BE2C (cell line): ENCODE measurements around the gene AGAP2.
A peak's percentile ranks its signal among the peaks of the same experiment; 100 is the strongest.

Experiments used
- DNase-seq: peaks from one replicate; pipeline ENCODE4 v3.0.0-alpha.2; 2020
- H3K27me3 ChIP-seq: fragments of 250-450 bp; sonication (Bioruptor Pico); 2 replicates; pipeline ENCODE4 v1.5.1; 2020; ENCODE audit warnings: mild to moderate bottlenecking
- H3K36me3 ChIP-seq: fragments of 250-450 bp; sonication (Bioruptor Pico); 2 replicates; pipeline ENCODE4 v1.5.1; 2020; ENCODE audit warnings: mild to moderate bottlenecking
- H3K4me1 ChIP-seq: fragments of 250-450 bp; sonication (Bioruptor Pico); 2 replicates; pipeline ENCODE4 v1.5.1; 2020
- H3K4me3 ChIP-seq: 2 replicates; pipeline ENCODE4 v1.5.1; 2011; ENCODE audit warnings: low read depth, low read length
- H3K9me3 ChIP-seq: fragments of 250-450 bp; sonication (Bioruptor Pico); 2 replicates; pipeline ENCODE4 v1.5.1; 2020
- CTCF ChIP-seq: IDR thresholded peaks from 2 replicates; pipeline ENCODE4 v1.5.1; 2012; ENCODE audit warnings: mild to moderate bottlenecking, low read depth, low read length

Gene AGAP2

GRCh38 chr12:57758552-57759359, 20.2 kb upstream of the AGAP2 start:
- TF ChIP-seq CTCF = no peak
- Histone ChIP-seq H3K36me3 (no peaks in the 10 kb centered on the region), H3K9me3 (no peaks in the 10 kb centered on the region), H3K27me3 (peaks cover 15% of the 10 kb centered on the region), H3K4me1 (no peaks in the 10 kb centered on the region), H3K4me3 (no peak overlapping the region)
- DNase-seq = no peak

- TF ChIP-seq CTCF = no peak
- Histone ChIP-seq H3K36me3 (no peaks in the 10 kb centered on the region), H3K27me3 (peaks cover 11% of the 10 kb centered on the region), H3K4me3 (no peak overlapping the region), H3K4me1 (peaks cover 2% of the 10 kb centered on the region; the same call in 1 of the 2 replicates), H3K9me3 (no peaks in the 10 kb centered on the region)
- DNase-seq = no peak
Measured at GRCh38 chr12:57757771-57758170, 19.2 kb upstream of the AGAP2 start.

- peak; percentile 82 for DNase-seq
Measured at GRCh38 chr12:57756406-57757341, 18.1 kb upstream of the AGAP2 start.

GRCh38 chr12:57755454-57756372, 17.2 kb upstream of the AGAP2 start:
- Histone ChIP-seq H3K27me3 (peaks cover 11% of the 10 kb centered on the region), H3K36me3 (peaks cover 7% of the 10 kb centered on the region), H3K4me1 (peaks cover 4% of the 10 kb centered on the region; the same call in 1 of the 2 replicates), H3K4me3 (peak overlapping the region; percentile 63), H3K9me3 (no peaks in the 10 kb centered on the region)
- no peak for TF ChIP-seq CTCF
- DNase-seq = no peak

More at GRCh38 chr12:57756406-57757341, 18.1 kb upstream of the AGAP2 start:
- peak; percentile 91 for TF ChIP-seq CTCF
- Histone ChIP-seq H3K27me3 (peaks cover 11% of the 10 kb centered on the region), H3K4me3 (peak overlapping the region; percentile 63), H3K4me1 (peaks cover 4% of the 10 kb centered on the region; the same call in 1 of the 2 replicates), H3K9me3 (no peaks in the 10 kb centered on the region), H3K36me3 (no peaks in the 10 kb centered on the region)

- TF ChIP-seq CTCF = no peak
- Histone ChIP-seq H3K36me3 (peaks cover 13% of the 10 kb centered on the region), H3K27me3 (peaks cover 11% of the 10 kb centered on the region), H3K4me3 (peak overlapping the region; percentile 63), H3K4me1 (peaks cover 4% of the 10 kb centered on the region; the same call in 1 of the 2 replicates), H3K9me3 (no peaks in the 10 kb centered on the region)
- no peak for DNase-seq
Measured at GRCh38 chr12:57755194-57755453, 16.6 kb upstream of the AGAP2 start.
